ENCODE data around the gene TRHDE. TPM values are rescaled to one million over a fixed set of nuclear protein-coding genes. Genes with fewer than 3 reads are reported as not detected.

The TRHDE gene
- total and polyA plus RNA-seq, 7 donors = 0.42 to 10.0 (median 2.9) TPM

DNA sequence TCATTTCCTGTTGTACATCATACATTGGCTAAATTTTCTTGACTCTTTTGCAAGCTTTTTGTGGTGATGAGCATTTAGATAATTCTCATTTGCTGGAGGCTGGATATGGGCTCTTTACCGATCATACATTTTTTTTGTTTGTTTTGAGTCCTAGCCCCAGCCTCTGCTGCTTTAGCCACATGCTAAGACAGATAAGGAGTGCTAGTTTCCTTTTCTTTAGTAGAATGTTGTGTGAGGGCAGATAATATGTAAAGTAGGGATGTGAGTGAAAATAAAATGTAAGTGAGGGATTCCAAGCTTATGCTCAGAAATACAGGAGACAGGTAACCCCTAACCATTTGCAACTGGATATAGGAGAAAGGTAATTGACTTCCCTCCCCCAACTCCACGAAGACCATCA is 405.7 kb downstream of the TRHDE start:
- DNase-seq = no peak
- Histone ChIP-seq H3K27me3 (no peaks in the 10 kb centered on the region), H3K4me1 (no peaks in the 10 kb centered on the region), H3K4me3 (no peak overlapping the region), H3K27ac (no peak overlapping the region), H3K9me3 (no peaks in the 10 kb centered on the region), H3K36me3 (no peaks in the 10 kb centered on the region)
- 46 to 51% methylated on average over 2 of the region's 2 CpGs for WGBS, 2 donors
- intact Hi-C loops (cut with DNase I) = no loop called here
- TF ChIP-seq EP300 (IDR thresholded peaks at IDR 0.05) (no peak), POLR2AphosphoS5 (IDR thresholded peaks at IDR 0.05) (no peak), POLR2A (IDR thresholded peaks at IDR 0.05) (no peak)
- TF ChIP-seq, protein P1, sequence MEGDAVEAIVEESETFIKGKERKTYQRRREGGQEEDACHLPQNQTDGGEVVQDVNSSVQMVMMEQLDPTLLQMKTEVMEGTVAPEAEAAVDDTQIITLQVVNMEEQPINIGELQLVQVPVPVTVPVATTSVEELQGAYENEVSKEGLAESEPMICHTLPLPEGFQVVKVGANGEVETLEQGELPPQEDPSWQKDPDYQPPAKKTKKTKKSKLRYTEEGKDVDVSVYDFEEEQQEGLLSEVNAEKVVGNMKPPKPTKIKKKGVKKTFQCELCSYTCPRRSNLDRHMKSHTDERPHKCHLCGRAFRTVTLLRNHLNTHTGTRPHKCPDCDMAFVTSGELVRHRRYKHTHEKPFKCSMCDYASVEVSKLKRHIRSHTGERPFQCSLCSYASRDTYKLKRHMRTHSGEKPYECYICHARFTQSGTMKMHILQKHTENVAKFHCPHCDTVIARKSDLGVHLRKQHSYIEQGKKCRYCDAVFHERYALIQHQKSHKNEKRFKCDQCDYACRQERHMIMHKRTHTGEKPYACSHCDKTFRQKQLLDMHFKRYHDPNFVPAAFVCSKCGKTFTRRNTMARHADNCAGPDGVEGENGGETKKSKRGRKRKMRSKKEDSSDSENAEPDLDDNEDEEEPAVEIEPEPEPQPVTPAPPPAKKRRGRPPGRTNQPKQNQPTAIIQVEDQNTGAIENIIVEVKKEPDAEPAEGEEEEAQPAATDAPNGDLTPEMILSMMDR (IDR thresholded peaks at IDR 0.05) = no peak

DNA sequence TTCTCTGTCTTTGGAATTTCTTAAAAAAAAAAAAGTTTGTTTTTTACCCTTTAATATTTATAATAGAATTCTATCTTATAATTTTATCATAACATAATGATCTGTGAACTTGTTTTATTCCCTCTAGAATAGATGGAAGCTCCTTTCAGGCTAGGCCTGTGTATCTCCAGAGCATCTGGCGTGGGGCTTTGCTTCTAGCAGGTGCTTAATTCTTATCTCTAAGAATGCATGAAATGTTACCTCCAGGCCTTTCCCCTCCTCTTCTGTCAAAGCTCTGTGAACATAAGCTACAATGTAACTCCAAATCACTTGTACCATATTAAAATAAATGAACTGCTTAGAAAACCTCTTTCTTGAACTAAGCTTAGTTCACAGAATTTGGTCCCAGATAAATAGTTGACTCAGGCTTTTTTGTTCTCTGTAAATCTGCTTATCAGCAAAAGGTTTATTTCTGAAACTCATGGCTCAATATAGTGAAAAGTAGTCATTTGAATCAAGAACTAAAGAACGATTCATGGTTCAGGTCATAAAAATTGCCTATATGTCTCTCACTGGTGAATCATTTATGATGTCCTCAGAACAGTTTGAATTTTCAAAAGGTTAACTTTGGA is 407.1 kb downstream of the TRHDE start:
- TF ChIP-seq, protein P1 (IDR thresholded peaks at IDR 0.05) = no peak
- TF ChIP-seq POLR2A (IDR thresholded peaks at IDR 0.05) = no peak
- no peaks in the 10 kb centered on the region for H3K4me1 ChIP-seq
- intact Hi-C loops (cut with DNase I) = no loop called here
- H3K36me3 ChIP-seq = no peaks in the 10 kb centered on the region
- no peak overlapping the region for H3K4me3 ChIP-seq
- 49 to 73% methylated on average over 2 of the region's 2 CpGs for WGBS, 2 donors
- H3K27me3 ChIP-seq = no peaks in the 10 kb centered on the region
- DNase-seq = no peak
- H3K27ac ChIP-seq = no peak overlapping the region
- H3K9me3 ChIP-seq = no peaks in the 10 kb centered on the region

DNA sequence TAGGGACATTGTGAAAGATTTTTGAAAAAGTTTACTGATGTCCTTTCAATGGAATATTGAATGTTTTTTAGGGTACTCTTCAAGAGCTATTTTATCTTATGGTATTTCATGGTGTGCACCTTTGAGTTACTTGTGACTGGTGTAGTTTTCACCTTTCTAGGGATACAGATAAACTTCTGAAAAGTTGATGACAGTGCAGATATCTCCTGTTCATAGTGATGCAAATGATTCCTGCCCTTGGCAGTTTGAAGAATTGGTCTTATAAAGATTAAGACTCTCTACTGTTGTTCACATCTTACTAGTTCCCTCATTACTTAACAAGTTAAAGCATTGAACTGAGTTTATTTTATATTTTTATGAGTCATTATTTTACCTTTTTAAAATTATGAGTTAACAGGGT is 408.9 kb downstream of the TRHDE start:
- Histone ChIP-seq H3K4me3 (no peak overlapping the region), H3K27ac (no peak overlapping the region), H3K4me1 (no peaks in the 10 kb centered on the region), H3K9me3 (no peaks in the 10 kb centered on the region), H3K27me3 (no peaks in the 10 kb centered on the region), H3K36me3 (no peaks in the 10 kb centered on the region)
- DNase-seq = no peak
- intact Hi-C loops (cut with DNase I) = no loop called here
- TF ChIP-seq, protein P1 (IDR thresholded peaks at IDR 0.05) = no peak
- TF ChIP-seq POLR2AphosphoS5 (IDR thresholded peaks at IDR 0.05) = no peak
- TF ChIP-seq POLR2A (IDR thresholded peaks at IDR 0.05) = no peak

DNA sequence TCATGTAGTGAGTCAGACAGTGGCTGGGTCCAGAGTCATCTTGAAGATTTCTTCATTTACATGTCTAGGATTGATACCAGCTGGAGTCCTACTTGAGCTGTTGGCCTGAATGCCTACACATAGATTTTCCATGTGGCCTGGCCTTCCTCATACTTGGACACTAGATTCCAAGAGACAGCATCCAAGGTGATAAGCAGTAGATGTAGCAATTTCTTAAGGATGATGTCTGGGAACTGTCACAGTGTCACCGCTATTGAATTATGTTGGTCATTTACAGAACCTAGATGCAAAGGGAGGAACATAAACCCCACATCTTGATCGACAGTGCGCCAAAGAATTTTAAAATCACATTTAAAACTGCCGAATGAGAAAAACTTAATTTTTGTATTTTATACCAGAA is 412.3 kb downstream of the TRHDE start:
- H3K9me3 ChIP-seq = no peaks in the 10 kb centered on the region
- no peak for DNase-seq
- intact Hi-C loops (cut with DNase I) = no loop called here
- H3K36me3 ChIP-seq = no peaks in the 10 kb centered on the region
- no peaks in the 10 kb centered on the region for H3K27me3 ChIP-seq
- H3K4me3 ChIP-seq = no peak overlapping the region
- no peak for TF ChIP-seq EP300 (IDR thresholded peaks at IDR 0.05)
- TF ChIP-seq, protein P1 (IDR thresholded peaks at IDR 0.05) = no peak
- TF ChIP-seq POLR2A (IDR thresholded peaks at IDR 0.05) = no peak
- no peak for TF ChIP-seq POLR2AphosphoS5 (IDR thresholded peaks at IDR 0.05)
- no peaks in the 10 kb centered on the region for H3K4me1 ChIP-seq
- 95 to 96% methylated on average over 4 of the region's 4 CpGs for WGBS, 2 donors
- H3K27ac ChIP-seq = no peak overlapping the region

DNA sequence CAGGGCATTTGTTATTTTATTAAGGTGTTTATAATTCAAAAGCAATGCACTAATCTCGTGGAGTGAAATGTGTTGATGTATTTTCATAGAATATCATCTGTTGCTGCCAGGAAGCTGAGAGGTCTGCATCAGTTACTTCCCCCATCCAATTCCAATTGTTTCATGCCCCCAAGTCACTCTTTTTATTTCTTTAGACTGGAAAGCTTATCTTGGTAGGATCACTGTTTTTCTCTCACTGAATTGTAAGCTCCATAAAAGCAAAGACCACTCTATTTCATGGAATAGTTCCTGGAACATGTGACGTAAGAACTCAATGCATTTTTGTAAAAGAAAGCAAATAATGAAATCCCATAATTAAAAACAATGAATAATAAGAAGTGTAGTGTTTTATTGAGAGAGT is 420.2 kb downstream of the TRHDE start:
- TF ChIP-seq POLR2AphosphoS5 (IDR thresholded peaks at IDR 0.05) (no peak), POLR2A (IDR thresholded peaks at IDR 0.05) (no peak), EP300 (IDR thresholded peaks at IDR 0.05) (no peak)
- TF ChIP-seq, protein P1 (IDR thresholded peaks at IDR 0.05) = no peak
- Histone ChIP-seq H3K9me3 (no peaks in the 10 kb centered on the region), H3K27ac (no peak overlapping the region), H3K4me3 (no peak overlapping the region), H3K27me3 (no peaks in the 10 kb centered on the region), H3K36me3 (no peaks in the 10 kb centered on the region), H3K4me1 (no peaks in the 10 kb centered on the region)
- WGBS, 2 donors = 42 to 49% methylated on average over 2 of the region's 2 CpGs
- intact Hi-C loops (cut with DNase I) = no loop called here
- DNase-seq = no peak

Measured in sigmoid colon (tissue), 7 donors.